ENCODE measurements around the gene TNKS1BP1. TPM values are rescaled to one million over a fixed set of nuclear protein-coding genes. Genes with fewer than 3 reads are reported as not detected.

Gene TNKS1BP1
- total RNA-seq, 2 experiments from 2014 or later, result 15.7 to 18.0 TPM

DNA sequence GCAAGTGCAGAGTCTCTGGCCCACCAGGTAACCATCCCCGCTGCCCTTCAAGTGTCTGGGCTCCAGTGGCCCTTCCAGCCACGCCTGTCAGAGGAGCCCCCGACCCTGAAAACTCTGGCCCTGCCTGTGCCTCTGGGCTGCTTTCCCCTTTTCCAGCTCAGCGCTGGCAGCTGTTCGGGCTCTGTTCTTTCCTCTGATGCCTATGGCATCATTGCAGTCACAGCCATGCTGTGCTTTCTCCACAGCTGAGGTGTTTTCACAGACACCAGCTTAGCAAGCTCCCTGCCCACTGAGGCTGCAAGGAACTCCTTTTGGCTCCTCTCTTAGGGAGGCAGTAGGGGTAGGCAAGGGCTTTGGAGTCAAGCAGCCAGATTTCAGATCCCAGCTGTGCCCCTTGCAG lies 34.6 kb upstream of the TNKS1BP1 start:
- Mint-ChIP-seq H3K4me3 (no peak overlapping the region), H3K4me1 (peaks cover 1% of the 10 kb centered on the region)
- POLR2A ChIA-PET, result no interaction called here

GRCh38 chr11:57358991-57359390 lies 34.2 kb upstream of the TNKS1BP1 start:
- H3K27me3 Mint-ChIP-seq, result peaks cover 7% of the 10 kb centered on the region
- POLR2A ChIA-PET, result no interaction called here
- no peaks in the 10 kb centered on the region for H3K36me3 Mint-ChIP-seq
- peaks cover 1% of the 10 kb centered on the region for H3K4me1 Mint-ChIP-seq
- no peaks in the 10 kb centered on the region for H3K9me3 Mint-ChIP-seq
- no peak overlapping the region for H3K27ac Mint-ChIP-seq
- no peak overlapping the region for H3K4me3 Mint-ChIP-seq
- DNase-seq (no peak), ATAC-seq (ENCODE audit: low read depth) (no peak)

More for the DNA sequence above, 34.6 kb upstream of the TNKS1BP1 start:
- H3K27me3 Mint-ChIP-seq, result peaks cover 3% of the 10 kb centered on the region
- H3K27ac Mint-ChIP-seq, result no peak overlapping the region
- no peaks in the 10 kb centered on the region for H3K36me3 Mint-ChIP-seq
- DNase-seq (no peak), ATAC-seq (ENCODE audit: low read depth) (no peak)
- no peaks in the 10 kb centered on the region for H3K9me3 Mint-ChIP-seq

DNA sequence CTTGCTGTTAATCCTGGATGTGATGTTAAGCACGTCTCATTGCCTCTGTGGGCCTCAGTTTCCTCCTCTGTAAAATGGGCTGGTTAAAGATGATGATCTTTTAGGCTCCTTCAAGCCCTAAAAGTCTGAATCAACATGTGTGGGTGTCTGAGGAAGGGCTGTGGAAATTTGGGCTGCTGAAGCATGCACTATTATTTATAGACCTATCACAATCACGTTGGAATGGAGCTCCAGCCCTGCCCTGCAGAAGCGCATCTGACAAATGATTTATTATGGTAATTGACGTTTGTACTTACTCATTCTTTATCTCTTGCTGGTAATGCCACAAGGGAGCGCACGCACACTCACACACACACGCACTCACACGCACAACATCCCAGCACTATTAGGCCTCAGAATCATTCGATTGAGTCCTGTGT lies 33.8 kb upstream of the TNKS1BP1 start:
- H3K27ac Mint-ChIP-seq, result no peak overlapping the region
- H3K36me3 Mint-ChIP-seq, result no peaks in the 10 kb centered on the region
- peaks cover 1% of the 10 kb centered on the region for H3K4me1 Mint-ChIP-seq
- no peak for DNase-seq
- no peaks in the 10 kb centered on the region for H3K9me3 Mint-ChIP-seq
- POLR2A ChIA-PET, result no interaction called here
- ATAC-seq (ENCODE audit: low read depth), result no peak
- no peak overlapping the region for H3K4me3 Mint-ChIP-seq
- peaks cover 8% of the 10 kb centered on the region for H3K27me3 Mint-ChIP-seq

DNA sequence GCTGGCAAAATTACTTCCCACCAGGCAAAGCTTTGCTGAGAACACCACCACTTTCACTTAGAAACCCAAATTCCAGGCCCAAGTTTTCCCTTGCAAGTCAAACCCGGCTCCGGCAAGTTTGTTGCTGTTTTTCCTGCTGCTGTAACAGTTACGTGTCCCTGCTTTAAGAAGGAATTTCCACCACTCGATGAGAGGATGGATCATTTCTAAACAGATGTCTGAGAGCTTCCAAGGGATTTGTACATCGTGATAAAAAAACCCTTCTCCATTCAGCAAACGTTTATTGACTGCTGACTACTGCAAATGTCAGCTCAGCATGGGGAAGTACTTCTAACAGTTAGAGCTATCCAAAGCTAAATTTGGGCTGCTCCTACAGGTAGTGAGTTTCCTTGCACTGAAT lies 33.1 kb upstream of the TNKS1BP1 start:
- POLR2A ChIA-PET, result no interaction called here
- H3K36me3 Mint-ChIP-seq, result no peaks in the 10 kb centered on the region

DNA sequence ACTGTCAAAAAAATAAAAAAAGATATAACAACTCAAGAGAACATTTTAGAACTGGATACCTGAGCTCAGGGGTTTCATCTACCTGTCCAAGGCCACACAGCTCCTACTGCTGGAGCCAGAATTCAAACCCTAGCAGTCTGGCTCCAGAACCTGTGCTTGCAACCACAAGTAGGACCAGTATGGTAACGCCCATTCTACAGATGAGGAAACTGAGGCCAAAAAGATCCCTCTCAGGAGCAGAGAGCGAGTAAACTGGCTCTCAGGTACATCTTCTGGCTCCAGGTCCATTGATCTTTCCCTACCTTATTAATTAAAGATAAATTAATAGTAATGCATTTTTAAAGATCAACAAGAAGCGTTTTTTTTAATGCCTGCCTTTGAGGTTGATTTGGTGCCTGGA lies 32.6 kb upstream of the TNKS1BP1 start:
- POLR2A ChIA-PET, result no interaction called here
- Mint-ChIP-seq H3K27me3 (peaks cover 12% of the 10 kb centered on the region), H3K9me3 (no peaks in the 10 kb centered on the region), H3K27ac (no peak overlapping the region), H3K4me3 (no peak overlapping the region), H3K4me1 (peaks cover 1% of the 10 kb centered on the region), H3K36me3 (no peaks in the 10 kb centered on the region)
- no peak for DNase-seq
- ATAC-seq (ENCODE audit: low read depth), result no peak

More for the DNA sequence above, 33.1 kb upstream of the TNKS1BP1 start:
- DNase-seq (no peak), ATAC-seq (ENCODE audit: low read depth) (no peak)
- no peaks in the 10 kb centered on the region for H3K9me3 Mint-ChIP-seq
- H3K27me3 Mint-ChIP-seq, result peaks cover 8% of the 10 kb centered on the region
- no peak overlapping the region for H3K27ac Mint-ChIP-seq
- no peak overlapping the region for H3K4me3 Mint-ChIP-seq
- peaks cover 1% of the 10 kb centered on the region for H3K4me1 Mint-ChIP-seq

DNA sequence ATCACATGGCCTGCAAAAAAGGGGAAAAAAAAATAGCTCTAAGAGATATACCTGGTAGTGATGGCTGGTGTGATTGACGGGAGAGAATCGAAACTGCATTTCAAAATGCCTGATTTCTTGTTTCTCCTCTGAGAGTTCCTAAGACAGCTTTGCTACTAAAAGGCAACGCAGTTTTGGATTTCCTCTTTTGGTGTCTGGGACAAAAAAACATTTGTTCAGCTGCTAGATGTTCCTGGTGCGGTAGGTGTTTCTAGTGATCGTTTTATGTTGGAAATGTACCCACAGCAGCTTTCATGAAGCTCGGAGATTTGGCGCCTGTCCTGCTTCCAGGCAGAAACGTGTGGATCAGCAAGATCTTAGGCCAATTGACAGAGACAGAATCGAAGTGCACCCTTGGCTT lies 31.5 kb upstream of the TNKS1BP1 start:
- Mint-ChIP-seq H3K36me3 (no peaks in the 10 kb centered on the region), H3K4me1 (peaks cover 1% of the 10 kb centered on the region), H3K9me3 (peaks cover 3% of the 10 kb centered on the region), H3K4me3 (no peak overlapping the region), H3K27me3 (peaks cover 12% of the 10 kb centered on the region), H3K27ac (no peak overlapping the region)
- no peak for ATAC-seq (ENCODE audit: low read depth)
- no peak for DNase-seq
- POLR2A ChIA-PET, result no interaction called here

DNA sequence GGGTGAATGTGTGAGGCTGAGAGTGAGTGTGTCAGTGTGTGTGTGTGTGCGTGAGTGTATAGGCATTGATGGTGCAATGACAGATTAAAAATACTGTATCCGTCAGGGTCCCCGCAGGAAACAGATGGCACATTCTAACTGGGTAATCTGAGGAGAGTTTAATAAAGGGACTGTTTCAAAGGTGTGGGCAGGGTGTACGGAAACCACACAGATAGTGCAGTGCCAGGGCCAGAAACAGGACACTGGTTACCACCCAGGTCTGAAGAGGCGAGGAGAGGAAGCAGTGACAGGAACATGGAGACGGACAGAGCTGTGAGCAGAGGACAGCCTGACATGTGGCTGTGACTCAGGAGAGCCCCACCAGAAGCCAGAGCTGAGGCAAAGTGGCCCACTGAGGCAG lies 29.9 kb upstream of the TNKS1BP1 start:
- POLR2A ChIA-PET, result no interaction called here
- Mint-ChIP-seq H3K27me3 (peaks cover 14% of the 10 kb centered on the region), H3K27ac (no peak overlapping the region), H3K36me3 (no peaks in the 10 kb centered on the region), H3K4me3 (no peak overlapping the region), H3K9me3 (peaks cover 5% of the 10 kb centered on the region), H3K4me1 (peaks cover 1% of the 10 kb centered on the region)
- DNase-seq (no peak), ATAC-seq (ENCODE audit: low read depth) (no peak)

- POLR2A ChIA-PET, result interaction anchor here (1.5 kb wide), 1 partner anchor 104 kb away, joined by 3 read pairs; no protein-coding TSS in a partner anchor
- Mint-ChIP-seq H3K27ac (no peak overlapping the region), H3K36me3 (no peaks in the 10 kb centered on the region), H3K4me3 (no peak overlapping the region), H3K9me3 (peaks cover 5% of the 10 kb centered on the region), H3K27me3 (peaks cover 14% of the 10 kb centered on the region), H3K4me1 (peaks cover 1% of the 10 kb centered on the region)
- DNase-seq, result no peak
- ATAC-seq (ENCODE audit: low read depth), result no peak
These were observed 29.1 kb upstream of the TNKS1BP1 start for GRCh38 chr11:57353852-57354251.

- ATAC-seq (ENCODE audit: low read depth) (no peak), DNase-seq (no peak)
- POLR2A ChIA-PET, result interaction anchor here (1.5 kb wide), 1 partner anchor 104 kb away, joined by 3 read pairs; no protein-coding TSS in a partner anchor
- Mint-ChIP-seq H3K36me3 (no peaks in the 10 kb centered on the region), H3K9me3 (peaks cover 5% of the 10 kb centered on the region), H3K27ac (no peak overlapping the region), H3K4me3 (no peak overlapping the region), H3K27me3 (peaks cover 14% of the 10 kb centered on the region), H3K4me1 (peaks cover 1% of the 10 kb centered on the region)
These were observed 28.7 kb upstream of the TNKS1BP1 start for GRCh38 chr11:57353446-57353845.

GRCh38 chr11:57353036-57353435 lies 28.3 kb upstream of the TNKS1BP1 start:
- Mint-ChIP-seq H3K4me1 (peaks cover 1% of the 10 kb centered on the region), H3K9me3 (peaks cover 5% of the 10 kb centered on the region), H3K27me3 (peaks cover 14% of the 10 kb centered on the region), H3K27ac (no peak overlapping the region), H3K36me3 (no peaks in the 10 kb centered on the region), H3K4me3 (no peak overlapping the region)
- POLR2A ChIA-PET, result interaction anchor here (1.5 kb wide), 1 partner anchor 104 kb away, joined by 3 read pairs; no protein-coding TSS in a partner anchor
- DNase-seq (no peak), ATAC-seq (ENCODE audit: low read depth) (no peak)

DNA sequence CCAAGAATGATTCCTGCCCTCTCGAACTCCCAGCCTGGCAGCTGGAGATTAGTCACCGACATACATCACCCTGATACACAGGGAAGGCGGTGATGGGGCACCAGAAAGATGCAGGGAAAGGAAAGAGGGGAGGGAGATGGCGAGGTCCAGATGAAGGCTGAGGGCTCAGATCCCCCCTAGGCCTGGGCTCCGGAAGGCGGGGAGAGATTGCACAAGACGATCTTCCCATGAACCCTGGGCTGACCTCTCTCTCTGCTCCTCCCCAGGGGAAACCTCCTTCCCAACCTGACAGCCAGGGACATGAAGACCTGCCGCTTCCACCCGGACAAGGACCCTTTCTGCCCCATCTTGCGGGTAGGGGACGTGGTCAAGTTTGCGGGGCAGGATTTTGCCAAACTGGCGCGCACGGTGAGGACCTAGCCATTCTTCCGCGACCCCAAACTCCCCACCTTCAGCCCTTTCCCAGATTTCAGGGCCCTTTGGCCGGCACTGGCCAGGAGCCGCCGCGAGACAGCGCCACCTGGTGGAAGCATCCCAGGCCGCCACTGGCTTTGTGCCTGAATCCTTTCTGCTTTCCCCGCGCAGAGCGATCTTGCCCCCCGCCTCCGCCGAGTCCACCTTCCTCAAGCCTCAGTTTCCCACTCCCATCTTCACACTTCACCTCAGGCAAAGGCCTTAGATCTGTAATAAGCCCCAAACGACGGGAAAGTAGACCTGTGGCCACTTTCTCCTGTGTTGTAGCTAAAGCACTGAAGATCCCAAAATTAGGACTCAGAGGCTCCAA lies 24.9 kb upstream of the TNKS1BP1 start:
- Mint-ChIP-seq H3K4me3 (no peak overlapping the region), H3K27ac (no peak overlapping the region), H3K4me1 (peaks cover 2% of the 10 kb centered on the region), H3K36me3 (no peaks in the 10 kb centered on the region), H3K27me3 (peaks cover 14% of the 10 kb centered on the region), H3K9me3 (peaks cover 5% of the 10 kb centered on the region)
- POLR2A ChIA-PET, result interaction anchor here (0.6 to 0.7 kb wide), 2 partner anchors 27 to 57 kb away, joined by 3 read pairs; no protein-coding TSS in a partner anchor
- ATAC-seq (ENCODE audit: low read depth), result peak; percentile 58
- peak; percentile 76 for DNase-seq

GRCh38 chr11:57348636-57349313 lies 24.0 kb upstream of the TNKS1BP1 start:
- Mint-ChIP-seq H3K27ac (no peak overlapping the region), H3K4me3 (no peak overlapping the region), H3K27me3 (peaks cover 6% of the 10 kb centered on the region), H3K9me3 (peaks cover 5% of the 10 kb centered on the region), H3K4me1 (peaks cover 2% of the 10 kb centered on the region), H3K36me3 (no peaks in the 10 kb centered on the region)
- POLR2A ChIA-PET, result no interaction called here
- ATAC-seq (ENCODE audit: low read depth) (no peak), DNase-seq (no peak)

DNA sequence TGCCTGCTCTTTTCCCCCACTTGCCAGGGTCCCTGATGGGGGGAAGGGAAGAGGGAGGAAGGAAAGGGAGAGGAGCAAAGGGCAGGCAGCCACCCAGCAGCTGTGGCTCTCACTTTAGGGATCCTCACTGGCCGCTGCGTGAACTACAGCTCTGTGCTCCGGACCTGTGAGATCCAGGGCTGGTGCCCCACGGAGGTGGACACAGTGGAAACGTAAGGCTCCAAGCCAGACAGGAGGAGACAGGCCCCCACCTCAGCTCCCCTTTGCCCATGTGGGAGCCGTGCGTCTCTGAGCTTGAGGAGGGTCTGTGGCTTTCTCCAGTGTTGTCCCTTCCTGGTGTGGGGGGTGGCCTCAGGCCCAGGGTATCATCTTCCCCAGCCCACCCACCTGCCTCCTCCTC lies 23.3 kb upstream of the TNKS1BP1 start:
- Mint-ChIP-seq H3K27me3 (peaks cover 6% of the 10 kb centered on the region), H3K4me1 (peaks cover 2% of the 10 kb centered on the region), H3K27ac (no peak overlapping the region), H3K4me3 (no peak overlapping the region), H3K9me3 (peaks cover 5% of the 10 kb centered on the region), H3K36me3 (no peaks in the 10 kb centered on the region)
- DNase-seq, result no peak
- POLR2A ChIA-PET, result no interaction called here
- no peak for ATAC-seq (ENCODE audit: low read depth)

DNA sequence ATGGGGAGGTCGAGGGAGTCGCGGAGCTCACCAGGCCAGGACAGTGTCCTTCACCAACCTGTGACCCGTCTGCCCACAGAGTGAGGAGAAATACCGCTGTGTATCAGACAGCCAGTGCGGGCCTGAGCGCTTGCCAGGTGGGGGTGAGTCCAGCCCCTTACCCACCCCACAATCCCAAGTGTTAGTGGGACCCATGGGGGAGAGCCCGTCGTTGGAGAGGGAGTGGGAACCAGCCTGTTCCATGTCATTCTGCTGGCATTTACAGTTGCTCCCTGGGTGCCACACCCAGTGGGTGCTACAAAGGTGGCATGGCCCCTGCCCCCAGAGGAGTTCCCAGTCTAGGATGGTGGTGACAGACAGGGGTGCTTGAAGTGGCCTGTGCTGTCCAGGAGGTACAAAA lies 22.6 kb upstream of the TNKS1BP1 start:
- ATAC-seq (ENCODE audit: low read depth) (no peak), DNase-seq (no peak)
- POLR2A ChIA-PET, result no interaction called here
- Mint-ChIP-seq H3K4me1 (peaks cover 2% of the 10 kb centered on the region), H3K36me3 (no peaks in the 10 kb centered on the region), H3K27me3 (peaks cover 3% of the 10 kb centered on the region), H3K4me3 (no peak overlapping the region), H3K9me3 (peaks cover 5% of the 10 kb centered on the region), H3K27ac (no peak overlapping the region)

Data from activated naive CD8-positive, alpha-beta T cell treated with anti-CD3 and anti-CD28 coated beads, Interleukin-2, amount 10 ng/mL, durations not matched to agents 7 days and 5 days (primary cell).